ENCODE results near the gene CADM1.

The CADM1 gene

GRCh38 chr11:115162919-115163318 is 341.3 kb downstream of the CADM1 start:
- no peak for TF ChIP-seq CTCF (IDR thresholded peaks at IDR 0.05; ENCODE audit: control insufficient read depth, extremely low read depth, insufficient read depth)
- DNase-seq (ENCODE audit: low read depth), result no peak

DNA sequence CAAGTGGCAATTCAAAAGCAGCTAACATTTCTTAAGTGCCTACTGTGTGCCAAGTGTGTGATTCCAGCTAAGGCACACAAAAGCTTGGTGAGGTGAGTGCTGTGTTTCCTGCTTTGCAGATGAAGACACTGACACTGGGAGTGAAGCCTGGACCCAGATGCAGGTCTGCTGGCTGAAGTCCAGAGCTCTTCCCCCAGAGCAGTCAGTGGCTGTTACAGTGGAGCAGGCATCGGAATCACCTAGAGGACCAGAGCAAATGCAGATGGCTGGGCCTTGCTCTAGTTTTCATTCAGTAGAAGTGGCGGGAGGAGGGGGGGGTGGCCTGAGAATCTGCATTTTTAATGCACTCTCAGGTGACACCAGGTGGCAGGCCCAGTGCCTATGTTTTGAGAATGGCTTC is 342.3 kb downstream of the CADM1 start:
- H3K4me3 ChIP-seq (ENCODE audit: low read depth, low read length), result no peak overlapping the region
- DNase-seq (ENCODE audit: low read depth), result no peak
- TF ChIP-seq CTCF (IDR thresholded peaks at IDR 0.05; ENCODE audit: control insufficient read depth, extremely low read depth, insufficient read depth), result no peak

More at GRCh38 chr11:115162919-115163318, 341.3 kb downstream of the CADM1 start:
- no peak overlapping the region for H3K4me3 ChIP-seq (ENCODE audit: low read depth, low read length)

DNA sequence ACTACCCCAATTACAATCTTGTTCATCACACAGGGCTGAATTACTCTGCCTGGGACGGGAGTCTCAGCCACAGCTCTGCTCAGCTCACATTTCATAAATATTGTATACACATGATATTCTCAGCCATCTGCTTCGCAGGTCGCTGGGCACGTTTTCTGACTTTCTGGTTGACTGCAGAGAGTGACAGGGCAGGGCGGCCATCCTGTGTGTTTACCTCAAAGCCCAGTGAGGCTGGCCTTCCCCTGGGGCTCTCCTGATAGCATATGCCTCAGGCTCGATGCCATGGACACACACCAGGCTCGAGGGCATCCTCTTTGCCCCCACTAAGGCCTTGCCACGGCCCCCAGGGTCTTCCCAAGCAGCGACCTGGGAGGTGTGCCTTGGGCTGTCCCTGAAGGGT is 345.0 kb downstream of the CADM1 start:
- no peak for DNase-seq (ENCODE audit: low read depth)
- no peak for TF ChIP-seq CTCF (IDR thresholded peaks at IDR 0.05; ENCODE audit: control insufficient read depth, extremely low read depth, insufficient read depth)
- no peak overlapping the region for H3K4me3 ChIP-seq (ENCODE audit: low read depth, low read length)

DNA sequence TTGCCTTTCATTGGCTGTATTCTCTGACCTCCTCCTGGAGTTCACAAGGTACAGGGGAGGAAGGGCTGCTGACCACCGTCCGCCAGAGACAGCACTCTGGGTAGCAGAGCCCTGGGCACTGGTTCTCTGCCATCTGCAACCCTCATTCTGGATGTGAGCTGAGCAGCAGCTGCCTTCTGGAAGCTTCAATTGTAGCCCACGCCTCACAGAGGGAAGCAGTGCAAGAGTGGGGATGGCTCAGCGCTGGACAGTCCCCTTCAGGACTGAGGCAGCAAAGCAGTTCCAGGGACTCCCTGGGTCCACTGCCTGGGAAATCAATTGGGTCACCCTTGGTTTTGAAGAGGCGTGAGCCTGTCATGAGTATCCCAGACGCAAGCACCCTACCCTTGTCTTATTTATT is 346.2 kb downstream of the CADM1 start:
- H3K4me3 ChIP-seq (ENCODE audit: low read depth, low read length), result no peak overlapping the region
- no peak for DNase-seq (ENCODE audit: low read depth)
- no peak for TF ChIP-seq CTCF (IDR thresholded peaks at IDR 0.05; ENCODE audit: control insufficient read depth, extremely low read depth, insufficient read depth)

DNA sequence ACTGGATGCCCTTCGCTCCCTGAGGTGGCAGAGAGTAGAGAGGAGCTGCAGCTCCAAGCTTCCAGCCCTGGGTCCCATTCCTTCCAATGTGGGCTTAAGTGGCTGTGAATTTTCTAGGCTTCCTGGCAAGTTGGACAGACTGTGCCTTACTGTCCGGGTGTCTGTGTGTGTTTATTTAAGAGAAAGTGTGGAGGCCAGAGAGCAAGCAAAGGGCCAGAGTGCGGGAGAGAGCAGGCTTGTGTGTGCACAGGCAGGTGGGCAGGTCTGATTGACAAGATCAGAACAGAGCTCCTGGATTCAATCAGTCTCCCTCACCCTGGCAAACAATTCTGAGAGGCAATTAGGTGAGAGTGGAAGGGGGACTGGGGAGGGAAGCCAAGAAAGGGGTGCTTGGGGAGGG is 347.0 kb downstream of the CADM1 start:
- TF ChIP-seq CTCF (IDR thresholded peaks at IDR 0.05; ENCODE audit: control insufficient read depth, extremely low read depth, insufficient read depth), result no peak
- no peak for DNase-seq (ENCODE audit: low read depth)
- no peak overlapping the region for H3K4me3 ChIP-seq (ENCODE audit: low read depth, low read length)

- no peak for DNase-seq (ENCODE audit: low read depth)
- TF ChIP-seq CTCF (IDR thresholded peaks at IDR 0.05; ENCODE audit: control insufficient read depth, extremely low read depth, insufficient read depth), result no peak
- H3K4me3 ChIP-seq (ENCODE audit: low read depth, low read length), result no peak overlapping the region
These were observed 348.2 kb downstream of the CADM1 start for GRCh38 chr11:115155978-115156377.

GRCh38 chr11:115155320-115155719 is 348.9 kb downstream of the CADM1 start:
- DNase-seq (ENCODE audit: low read depth), result no peak
- H3K4me3 ChIP-seq (ENCODE audit: low read depth, low read length), result no peak overlapping the region
- no peak for TF ChIP-seq CTCF (IDR thresholded peaks at IDR 0.05; ENCODE audit: control insufficient read depth, extremely low read depth, insufficient read depth)

Data from LNCaP clone FGC (cell line).